Trophoblast cell (in vitro differentiated cells and primary cell): ENCODE measurements around the gene DCXR.

Source experiments
- DNase-seq, 2 donors: peaks; one replicate each; pipeline ENCODE4 v3.0.0-alpha.2; 2016
- H2AFZ ChIP-seq: 2 replicates; pipeline ENCODE4 v1.6.1; 2013; ENCODE audit warnings: low read length, moderate library complexity, mild to moderate bottlenecking; ENCODE audit not compliant: insufficient read depth, poor library complexity
- H2AK5ac ChIP-seq: 2 replicates; pipeline ENCODE4 v1.6.1; 2013; ENCODE audit warnings: mild to moderate bottlenecking, low read length
- H2BK120ac ChIP-seq: 2 replicates; pipeline ENCODE4 v1.6.1; 2013; ENCODE audit warnings: low read length, mild to moderate bottlenecking, moderate library complexity; ENCODE audit not compliant: insufficient read depth, poor library complexity
- H2BK12ac ChIP-seq: 2 replicates; pipeline ENCODE4 v1.6.1; 2013; ENCODE audit warnings: mild to moderate bottlenecking, low read length, moderate library complexity
- H2BK5ac ChIP-seq: 2 replicates; pipeline ENCODE4 v1.6.1; 2013; ENCODE audit warnings: low read length, low read depth, moderate library complexity, mild to moderate bottlenecking; ENCODE audit not compliant: poor library complexity
- H3K14ac ChIP-seq: 2 replicates; pipeline ENCODE4 v1.6.1; 2013; ENCODE audit warnings: mild to moderate bottlenecking, low read length
- H3K18ac ChIP-seq: 2 replicates; pipeline ENCODE4 v1.6.1; 2013; ENCODE audit warnings: mild to moderate bottlenecking, low read length
- H3K23ac ChIP-seq: 2 replicates; pipeline ENCODE4 v1.6.1; 2013; ENCODE audit warnings: low read length
- H3K27ac ChIP-seq: 2 replicates; pipeline ENCODE4 v1.5.1; 2013; ENCODE audit warnings: low read depth, mild to moderate bottlenecking, inconsistent platforms, low read length, moderate library complexity
- H3K27me3 ChIP-seq: 2 replicates; pipeline ENCODE4 v1.6.1; 2013; ENCODE audit warnings: inconsistent platforms, mild to moderate bottlenecking, low read length, moderate library complexity; ENCODE audit not compliant: insufficient read depth
- H3K36me3 ChIP-seq, 2 experiments: 1 replicate in 1 of 2; 2 replicates in 1 of 2; pipeline ENCODE4 v1.6.1; 2013; ENCODE audit warnings: low read length in 2 of 2, mild to moderate bottlenecking in 2 of 2, moderate library complexity in 1 of 2; ENCODE audit not compliant: insufficient read depth in 2 of 2, control insufficient read depth in 1 of 2
- H3K4ac ChIP-seq: 2 replicates; pipeline ENCODE4 v1.6.1; 2013; ENCODE audit warnings: low read depth, mild to moderate bottlenecking, low read length, moderate library complexity
- H3K4me1 ChIP-seq, 2 experiments: 1 replicate in 1 of 2; 2 replicates in 1 of 2; pipeline ENCODE4 v1.6.1; 2013; ENCODE audit warnings: low read length in 2 of 2, mild to moderate bottlenecking in 2 of 2, moderate library complexity in 1 of 2; ENCODE audit not compliant: insufficient read depth in 2 of 2, control insufficient read depth in 1 of 2
- H3K4me2 ChIP-seq: 2 replicates; pipeline ENCODE4 v1.6.1; 2013; ENCODE audit warnings: inconsistent platforms, mild to moderate bottlenecking, low read length, moderate library complexity
- H3K4me3 ChIP-seq: 2 replicates; pipeline ENCODE4 v1.5.1; 2013; ENCODE audit warnings: mild to moderate bottlenecking, low read depth, low read length, inconsistent platforms
- H3K79me1 ChIP-seq: one replicate; pipeline ENCODE4 v1.6.1; 2013; ENCODE audit warnings: low read length
- H3K79me2 ChIP-seq: 2 replicates; pipeline ENCODE4 v1.6.1; 2013; ENCODE audit warnings: low read length, mild to moderate bottlenecking; ENCODE audit not compliant: control insufficient read depth, insufficient read depth, poor library complexity
- H3K9ac ChIP-seq: 2 replicates; pipeline ENCODE4 v1.6.1; 2013; ENCODE audit warnings: mild to moderate bottlenecking, low read length
- H3K9me3 ChIP-seq: 2 replicates; pipeline ENCODE4 v1.6.1; 2013; ENCODE audit warnings: low read depth, mild to moderate bottlenecking, control low read depth, inconsistent platforms, low read length; ENCODE audit not compliant: insufficient read depth
- H4K12ac ChIP-seq: 2 replicates; pipeline ENCODE4 v1.6.1; 2013; ENCODE audit warnings: low read depth, mild to moderate bottlenecking, low read length, moderate library complexity
- H4K8ac ChIP-seq: 2 replicates; pipeline ENCODE4 v1.6.1; 2013; ENCODE audit warnings: low read depth, mild to moderate bottlenecking, low read length, moderate library complexity
- H4K91ac ChIP-seq: one replicate; pipeline ENCODE4 v1.6.1; 2013; ENCODE audit warnings: low read depth, mild to moderate bottlenecking, low read length, moderate library complexity
- WGBS: extraction: QIAGEN DNeasy Blood & Tissue Kit; methylation state at CpG from one replicate; pipeline ENCODE4 v1.1.7; 2013; ENCODE audit warnings: missing lambda C conversion rate; ENCODE audit not compliant: insufficient read length, insufficient coverage; ENCODE audit errors: extremely low coverage; 5-methylcytosine and 5-hydroxymethylcytosine counted together

The DCXR gene

GRCh38 chr17:82081966-82082365 is 44.5 kb upstream of the DCXR start:
- H3K4me3 ChIP-seq = no peak overlapping the region
- no peaks in the 10 kb centered on the region for H3K4me1 ChIP-seq
- H3K14ac ChIP-seq = no peak overlapping the region
- peaks cover 94 to 96% of the 10 kb centered on the region in 2 experiments for H3K36me3 ChIP-seq
- no peak overlapping the region for H3K27ac ChIP-seq
- H4K91ac ChIP-seq = no peak overlapping the region
- no CpG with 5 or more reads among the region's 22 CpGs for WGBS
- H3K18ac ChIP-seq = no peak overlapping the region
- no peak overlapping the region for H2BK5ac ChIP-seq
- no peak overlapping the region for H2BK120ac ChIP-seq
- H3K9ac ChIP-seq = no peak overlapping the region
- H3K23ac ChIP-seq = no peak overlapping the region
- H3K79me1 ChIP-seq = no peaks in the 10 kb centered on the region
- H3K79me2 ChIP-seq = no peaks in the 10 kb centered on the region
- H3K27me3 ChIP-seq = no peaks in the 10 kb centered on the region
- no peak overlapping the region for H2AK5ac ChIP-seq
- peaks cover 8% of the 10 kb centered on the region for H3K9me3 ChIP-seq
- no peak overlapping the region for H4K8ac ChIP-seq
- no peak overlapping the region for H3K4ac ChIP-seq
- H2BK12ac ChIP-seq = no peak overlapping the region
- H2AFZ ChIP-seq = no peak overlapping the region
- peak overlapping the region; percentile 25 for H4K12ac ChIP-seq
- no peak for DNase-seq
- H3K4me2 ChIP-seq = no peak overlapping the region

DNA sequence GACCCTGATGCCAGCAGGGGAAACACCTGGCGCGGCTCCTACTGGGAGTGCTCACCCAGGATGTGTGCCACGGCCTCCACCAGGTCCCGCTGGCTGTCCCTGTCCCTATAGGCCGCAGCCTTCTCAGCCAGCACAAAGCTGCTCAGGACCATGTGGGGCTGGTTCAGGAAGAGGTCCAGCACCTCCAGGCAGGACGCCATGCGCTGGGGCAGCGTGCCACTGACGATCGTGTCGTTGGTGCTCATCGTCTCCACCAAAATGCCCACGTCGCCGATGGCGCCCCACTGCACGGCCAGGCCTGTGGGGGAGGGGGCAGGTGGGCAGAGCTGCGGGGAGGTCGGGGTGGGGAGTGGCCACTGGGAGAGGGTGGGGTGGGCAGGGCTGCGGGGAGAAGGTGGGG is 44.0 kb upstream of the DCXR start:
- no peak overlapping the region for H2AFZ ChIP-seq
- WGBS = no CpG with 5 or more reads among the region's 20 CpGs
- H3K14ac ChIP-seq = no peak overlapping the region
- H3K36me3 ChIP-seq = peaks cover 90 to 92% of the 10 kb centered on the region in 2 experiments
- H3K9ac ChIP-seq = no peak overlapping the region
- H2BK12ac ChIP-seq = no peak overlapping the region
- no peak overlapping the region for H3K27ac ChIP-seq
- H3K4ac ChIP-seq = no peak overlapping the region
- no peaks in the 10 kb centered on the region for H3K79me1 ChIP-seq
- no peak overlapping the region for H2AK5ac ChIP-seq
- no peaks in the 10 kb centered on the region for H3K79me2 ChIP-seq
- no peak for DNase-seq
- H3K4me3 ChIP-seq = no peak overlapping the region
- H3K9me3 ChIP-seq = peaks cover 8% of the 10 kb centered on the region
- H3K23ac ChIP-seq = no peak overlapping the region
- H3K18ac ChIP-seq = no peak overlapping the region
- H3K27me3 ChIP-seq = no peaks in the 10 kb centered on the region
- no peak overlapping the region for H4K12ac ChIP-seq
- no peak overlapping the region for H4K8ac ChIP-seq
- no peak overlapping the region for H2BK120ac ChIP-seq
- H4K91ac ChIP-seq = no peak overlapping the region
- H3K4me2 ChIP-seq = no peak overlapping the region
- H3K4me1 ChIP-seq = no peaks in the 10 kb centered on the region
- no peak overlapping the region for H2BK5ac ChIP-seq

DNA sequence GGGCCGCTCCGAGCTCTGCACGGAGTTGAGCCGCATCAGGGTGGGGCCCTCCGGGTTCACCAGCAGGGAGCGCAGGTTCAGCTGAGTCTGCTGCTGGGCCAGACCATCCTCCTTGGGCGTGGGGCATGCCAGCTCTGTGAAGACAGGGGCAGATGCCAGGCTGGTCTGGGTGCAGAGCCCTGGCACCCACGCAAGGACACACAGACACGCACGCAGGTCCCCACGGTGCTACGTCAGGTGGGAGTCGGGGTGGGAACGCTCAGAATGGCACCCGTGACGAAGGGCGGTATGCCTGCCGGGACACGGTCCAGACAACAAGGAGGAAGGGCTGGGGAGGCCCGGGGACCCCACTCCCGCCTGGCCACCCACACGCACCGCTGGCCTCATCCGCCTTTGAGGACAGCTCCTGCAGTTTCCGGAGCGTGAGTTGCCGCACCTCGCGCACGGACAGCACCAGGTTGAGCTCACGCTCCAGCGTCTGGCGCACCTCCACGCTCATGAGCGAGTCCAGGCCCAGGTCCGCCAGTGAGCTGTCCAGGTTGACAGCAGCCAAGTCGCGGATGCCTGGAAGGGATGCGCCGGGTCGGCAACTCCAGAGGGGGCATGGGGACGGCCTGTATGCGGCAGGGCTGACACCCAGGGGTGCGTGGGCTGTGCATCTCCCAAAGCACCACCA is 43.4 kb upstream of the DCXR start:
- no peak overlapping the region for H4K8ac ChIP-seq
- H3K27ac ChIP-seq = no peak overlapping the region
- no CpG with 5 or more reads among the region's 44 CpGs for WGBS
- H3K36me3 ChIP-seq = peaks cover 84 to 86% of the 10 kb centered on the region in 2 experiments
- H3K79me2 ChIP-seq = no peaks in the 10 kb centered on the region
- no peak overlapping the region for H4K12ac ChIP-seq
- no peak overlapping the region for H2AFZ ChIP-seq
- no peaks in the 10 kb centered on the region for H3K4me1 ChIP-seq
- H3K27me3 ChIP-seq = no peaks in the 10 kb centered on the region
- H3K9ac ChIP-seq = no peak overlapping the region
- H2BK5ac ChIP-seq = no peak overlapping the region
- H3K4ac ChIP-seq = no peak overlapping the region
- H3K9me3 ChIP-seq = peaks cover 6% of the 10 kb centered on the region
- no peak for DNase-seq
- H3K14ac ChIP-seq = no peak overlapping the region
- no peak overlapping the region for H3K4me2 ChIP-seq
- H3K79me1 ChIP-seq = no peaks in the 10 kb centered on the region
- H3K23ac ChIP-seq = no peak overlapping the region
- H4K91ac ChIP-seq = no peak overlapping the region
- H3K18ac ChIP-seq = no peak overlapping the region
- H3K4me3 ChIP-seq = no peak overlapping the region
- no peak overlapping the region for H2BK120ac ChIP-seq
- no peak overlapping the region for H2BK12ac ChIP-seq
- no peak overlapping the region for H2AK5ac ChIP-seq

DNA sequence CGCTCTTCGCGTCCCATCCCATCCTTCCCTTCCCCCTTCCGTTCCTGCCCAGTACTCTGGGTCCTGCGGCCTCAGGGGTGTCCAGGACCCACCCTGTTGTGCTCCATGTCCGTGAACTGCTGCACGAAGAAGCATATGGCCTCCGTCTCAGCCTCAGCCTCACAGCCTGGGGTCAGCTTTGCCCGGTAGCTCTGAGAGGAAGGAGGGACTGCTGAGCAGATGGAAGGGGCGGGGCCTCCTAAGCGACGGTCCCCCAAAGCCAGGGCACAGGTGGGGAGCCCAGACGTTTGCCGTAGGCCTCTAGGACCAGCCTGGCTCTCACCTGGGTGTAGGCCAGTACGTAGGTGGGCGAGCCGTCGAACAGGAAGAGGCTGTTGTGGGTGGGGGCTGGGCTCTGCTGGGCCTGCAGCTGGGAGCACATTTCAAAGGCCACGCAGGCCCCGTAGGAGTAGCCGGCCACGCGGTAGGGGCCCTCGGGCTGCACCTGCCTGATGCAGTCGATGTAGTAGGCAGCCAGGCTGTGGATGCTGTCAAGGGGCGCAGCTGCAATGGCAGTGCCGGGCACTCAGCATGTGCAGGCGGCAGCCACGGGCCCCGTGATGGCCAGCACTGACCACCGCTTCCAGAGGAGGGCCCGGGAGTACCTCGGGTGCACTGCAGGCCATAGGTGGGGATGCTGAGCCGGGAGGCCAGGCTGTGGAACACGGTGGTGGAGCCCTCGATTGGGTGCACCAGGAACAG is 42.7 kb upstream of the DCXR start:
- DNase-seq = no peak
- Histone ChIP-seq H4K91ac (no peak overlapping the region), H2AK5ac (no peak overlapping the region), H3K9ac (no peak overlapping the region), H3K27me3 (no peaks in the 10 kb centered on the region), H2BK120ac (no peak overlapping the region), H4K8ac (no peak overlapping the region), H3K4me3 (peak overlapping the region; percentile 32), H2BK5ac (no peak overlapping the region), H3K36me3 (peaks cover 76 to 79% of the 10 kb centered on the region in 2 experiments), H3K4me2 (no peak overlapping the region), H3K9me3 (peaks cover 4% of the 10 kb centered on the region), H2AFZ (no peak overlapping the region), H4K12ac (no peak overlapping the region), H3K79me2 (no peaks in the 10 kb centered on the region), H3K23ac (no peak overlapping the region), H3K79me1 (no peaks in the 10 kb centered on the region), H3K14ac (no peak overlapping the region), H3K4me1 (no peaks in the 10 kb centered on the region), H3K27ac (no peak overlapping the region), H2BK12ac (no peak overlapping the region), H3K4ac (no peak overlapping the region), H3K18ac (no peak overlapping the region)
- no CpG with 5 or more reads among the region's 36 CpGs for WGBS
